Measurements from ENCODE around the gene NKX6-2.
"Not testable (repeated sequence)": the region's sequence is repeated elsewhere in the genome, so short reads cannot be mapped to it uniquely, and the experiment has no call there.

Gene NKX6-2

GRCh38 chr10:132792796-132793195, 6.8 kb upstream of the NKX6-2 start:
- no peaks in the 10 kb centered on the region for H3K9me3 ChIP-seq (ENCODE audit: control insufficient read depth, insufficient read depth, low read depth, low read length)
- CTCF ChIA-PET = interaction anchor here (0.7 to 2.1 kb wide), 3 partner anchors 23 to 138 kb away, joined by 4 to 9 read pairs (median 5); no protein-coding TSS in a partner anchor
- no peak overlapping the region for H3K27ac ChIP-seq (ENCODE audit: extremely low read depth, low read depth, low read length)
- no peak overlapping the region for H3K4me3 ChIP-seq (ENCODE audit: low read depth, low read length)
- POLR2A ChIA-PET = no interaction called here
- H3K4me1 ChIP-seq (ENCODE audit: control insufficient read depth, insufficient read depth, low read length) = 0 out of 2 replicates have a peak, but pooled peaks cover 3% of the 10 kb centered on the region
- no peaks in the 10 kb centered on the region for H3K36me3 ChIP-seq (ENCODE audit: control insufficient read depth in 2 of 2, insufficient read depth in 1 of 2, low read length in 2 of 2)
- TF ChIP-seq ZNF561 (tag by site-specific recombination; IDR thresholded peaks at IDR 0.05; ENCODE audit: borderline replicate concordance) (no peak), KLF7 (tag by site-specific recombination; IDR thresholded peaks at IDR 0.05; ENCODE audit: borderline replicate concordance) (no peak), GLIS2 (tag by site-specific recombination; IDR thresholded peaks at IDR 0.05) (0 out of 2 replicates have a peak, but pooled peaks have one; percentile 12)

- CTCF ChIA-PET; POLR2A ChIA-PET; H3K4me1 ChIP-seq (ENCODE audit: control insufficient read depth, insufficient read depth, low read length): not testable (repeated sequence)
Observed at GRCh38 chr10:132792099-132792498, 6.2 kb upstream of the NKX6-2 start.

GRCh38 chr10:132790934-132791829, 5.2 kb upstream of the NKX6-2 start:
- CTCF ChIA-PET = no interaction called here
- H3K4me1 ChIP-seq (ENCODE audit: control insufficient read depth, insufficient read depth, low read length) = peaks cover 6% of the 10 kb centered on the region

More at GRCh38 chr10:132792099-132792498, 6.2 kb upstream of the NKX6-2 start:
- not testable (repeated sequence) for H3K9me3 ChIP-seq (ENCODE audit: control insufficient read depth, insufficient read depth, low read depth, low read length); H3K27ac ChIP-seq (ENCODE audit: extremely low read depth, low read depth, low read length); H3K36me3 ChIP-seq (ENCODE audit: control insufficient read depth in 2 of 2, insufficient read depth in 1 of 2, low read length in 2 of 2); H3K4me3 ChIP-seq (ENCODE audit: low read depth, low read length)

GRCh38 chr10:132790470-132790869, 4.5 kb upstream of the NKX6-2 start:
- CTCF ChIA-PET = no interaction called here
- Histone ChIP-seq H3K36me3 (ENCODE audit: control insufficient read depth in 2 of 2, insufficient read depth in 1 of 2, low read length in 2 of 2) (no peaks in the 10 kb centered on the region), H3K9me3 (ENCODE audit: control insufficient read depth, insufficient read depth, low read depth, low read length) (no peaks in the 10 kb centered on the region), H3K4me3 (ENCODE audit: low read depth, low read length) (no peak overlapping the region), H3K27ac (ENCODE audit: extremely low read depth, low read depth, low read length) (no peak overlapping the region), H3K4me1 (ENCODE audit: control insufficient read depth, insufficient read depth, low read length) (peaks cover 6% of the 10 kb centered on the region)
- POLR2A ChIA-PET = no interaction called here
- TF ChIP-seq SP2 (tag by site-specific recombination; IDR thresholded peaks at IDR 0.05) (no peak), ZNF26 (tag by site-specific recombination; IDR thresholded peaks at IDR 0.05) (no peak), ZNF211 (tag by site-specific recombination; IDR thresholded peaks at IDR 0.05; ENCODE audit: low read depth) (no peak), ZBTB26 (tag by site-specific recombination; optimal IDR thresholded peaks at IDR 0.05) (no peak), ZXDB (tag by site-specific recombination; IDR thresholded peaks at IDR 0.05) (no peak), PRDM6 (tag by site-specific recombination; IDR thresholded peaks at IDR 0.05) (no peak)

More at GRCh38 chr10:132790934-132791829, 5.2 kb upstream of the NKX6-2 start:
- Histone ChIP-seq H3K9me3 (ENCODE audit: control insufficient read depth, insufficient read depth, low read depth, low read length) (no peaks in the 10 kb centered on the region), H3K36me3 (ENCODE audit: control insufficient read depth in 2 of 2, insufficient read depth in 1 of 2, low read length in 2 of 2) (no peaks in the 10 kb centered on the region), H3K4me3 (ENCODE audit: low read depth, low read length) (no peak overlapping the region), H3K27ac (ENCODE audit: extremely low read depth, low read depth, low read length) (no peak overlapping the region)
- POLR2A ChIA-PET = no interaction called here
- no peak for TF ChIP-seq ZBTB44 (tag by site-specific recombination; IDR thresholded peaks at IDR 0.05)
- TF ChIP-seq PRDM4 (tag by site-specific recombination; IDR thresholded peaks at IDR 0.05) = peak; percentile 97
- peak; percentile 43 for TF ChIP-seq ZNF600 (tag by site-specific recombination; IDR thresholded peaks at IDR 0.05)
- TF ChIP-seq GLIS2 (tag by site-specific recombination; IDR thresholded peaks at IDR 0.05) = peak; percentile 59
- TF ChIP-seq ZNF423 (tag by site-specific recombination; IDR thresholded peaks at IDR 0.05) = peak; percentile 36; the same call in 1 of the 2 replicates
- no peak for TF ChIP-seq ZNF416 (tag by site-specific recombination; IDR thresholded peaks at IDR 0.05)
- TF ChIP-seq ZSCAN30 (tag by site-specific recombination; IDR thresholded peaks at IDR 0.05) = no peak

Data from HEK293 (cell line).